HG02852 (cell line): Measurements from ENCODE around the gene SGTB.
"Not testable (repeated sequence)": the region's sequence is repeated elsewhere in the genome, so short reads cannot be mapped to it uniquely, and the experiment has no call there.

Source experiments
- ATAC-seq: cut with Tn5 transposase; IDR thresholded peaks from one replicate; pipeline ENCODE4 v1.9.1; 2021; ENCODE audit warnings: mild to moderate bottlenecking, moderate library complexity; ENCODE audit not compliant: unreplicated experiment

The SGTB gene

GRCh38 chr5:65674749-65675148 is 47.2 kb downstream of the SGTB start:
- no peak for ATAC-seq

DNA sequence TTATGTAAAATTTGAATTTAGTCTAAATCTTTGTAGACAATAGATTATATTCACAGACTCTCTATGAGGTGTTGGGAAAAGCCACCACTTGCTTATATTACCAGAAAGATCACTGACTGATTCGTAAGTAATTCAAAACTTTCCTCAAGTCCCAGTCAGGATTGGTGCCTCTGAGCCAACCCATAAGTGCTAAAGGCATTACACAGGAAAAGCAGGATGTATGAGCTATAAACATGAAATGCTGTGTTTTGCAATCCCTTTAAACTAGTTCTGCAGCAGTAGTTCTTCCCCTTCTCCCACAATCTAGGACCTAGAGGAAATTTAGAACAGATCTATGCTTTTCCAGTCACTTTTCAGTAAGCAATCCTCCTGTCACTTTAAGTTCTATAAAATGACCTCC is 49.1 kb downstream of the SGTB start:
- no peak for ATAC-seq

DNA sequence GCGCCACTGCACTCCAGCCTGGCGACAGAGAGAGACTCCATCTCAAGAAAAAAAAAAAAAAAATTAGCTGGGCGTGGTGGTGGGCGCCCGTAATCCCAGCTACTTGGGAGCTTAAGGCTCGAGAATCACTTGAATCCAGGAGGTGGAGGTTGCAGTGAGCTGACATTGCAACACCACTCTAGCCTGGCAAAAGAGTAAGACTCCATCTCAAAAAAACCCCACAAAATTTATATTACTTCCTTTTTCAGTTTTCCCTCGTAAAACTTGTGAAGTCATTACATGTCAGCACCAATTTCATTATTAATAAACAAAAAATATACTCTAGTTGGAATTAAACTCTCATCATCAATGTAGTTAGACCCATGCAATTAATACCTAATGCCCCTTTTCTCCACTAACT is 53.2 kb downstream of the SGTB start:
- ATAC-seq = no peak

- no peak for ATAC-seq
Observed at GRCh38 chr5:65663804-65664521, 57.9 kb downstream of the SGTB start.

- ATAC-seq = no peak
Observed at GRCh38 chr5:65654713-65655112, 67.2 kb downstream of the SGTB start.

DNA sequence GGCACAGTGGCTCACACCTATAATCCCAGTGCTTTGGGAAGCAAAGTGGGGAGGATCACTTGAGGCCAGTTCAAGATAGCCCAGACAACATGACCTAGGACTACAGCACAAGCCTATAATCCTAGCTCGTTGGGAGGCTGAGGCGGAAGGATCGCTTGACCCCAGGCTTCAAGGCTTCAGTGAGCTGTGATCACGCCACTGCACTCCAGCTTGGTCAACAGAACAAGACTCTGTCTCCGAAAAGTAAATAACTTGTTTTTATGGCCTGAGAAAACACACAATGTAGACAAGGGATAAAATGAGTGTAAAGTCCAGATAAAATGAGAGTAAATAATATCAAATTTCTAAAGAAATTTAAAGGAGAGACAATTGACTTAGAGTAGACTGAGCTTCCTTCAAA is 70.8 kb downstream of the SGTB start:
- no peak for ATAC-seq

DNA sequence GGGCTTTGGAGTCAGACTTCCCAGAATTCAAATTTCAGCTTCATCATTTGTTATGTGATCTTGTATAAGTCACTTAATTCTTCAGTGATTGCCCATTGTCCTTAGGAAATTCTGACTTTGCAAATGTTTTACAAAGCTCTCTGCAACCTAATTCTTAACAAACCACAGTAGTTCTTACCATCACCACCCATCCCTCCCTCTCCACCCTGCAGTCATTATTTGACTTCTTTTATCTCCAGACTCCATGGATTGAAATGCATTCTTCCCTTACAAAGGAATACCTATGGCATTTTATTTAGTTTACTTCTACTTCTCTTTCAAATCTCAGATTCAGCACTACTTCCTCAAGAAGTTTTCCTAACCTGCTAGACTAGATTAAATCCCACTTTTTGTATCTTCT is 74.0 kb downstream of the SGTB start:
- no peak for ATAC-seq

GRCh38 chr5:65646938-65647337 is 75.0 kb downstream of the SGTB start:
- no peak for ATAC-seq

GRCh38 chr5:65640240-65640639 is 81.7 kb downstream of the SGTB start:
- no peak for ATAC-seq

DNA sequence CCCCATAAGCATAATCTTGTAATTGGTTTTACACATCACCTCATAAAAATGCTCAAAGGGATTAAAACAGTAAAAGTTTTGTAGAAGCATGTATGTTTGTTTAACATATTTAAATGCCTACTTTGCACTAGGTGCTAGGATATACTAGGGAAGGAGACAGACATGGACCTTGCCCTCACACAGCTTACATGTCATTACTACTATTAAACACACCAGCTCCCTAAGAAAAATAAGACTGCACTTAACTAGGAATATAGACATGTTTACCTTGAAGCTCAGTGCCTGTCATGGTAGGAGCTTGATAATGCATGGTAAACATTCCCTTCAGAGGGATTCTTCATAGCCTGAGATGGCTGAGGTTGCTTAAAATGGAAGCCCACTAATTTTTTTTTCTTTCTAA is 90.9 kb downstream of the SGTB start:
- ATAC-seq = no peak

DNA sequence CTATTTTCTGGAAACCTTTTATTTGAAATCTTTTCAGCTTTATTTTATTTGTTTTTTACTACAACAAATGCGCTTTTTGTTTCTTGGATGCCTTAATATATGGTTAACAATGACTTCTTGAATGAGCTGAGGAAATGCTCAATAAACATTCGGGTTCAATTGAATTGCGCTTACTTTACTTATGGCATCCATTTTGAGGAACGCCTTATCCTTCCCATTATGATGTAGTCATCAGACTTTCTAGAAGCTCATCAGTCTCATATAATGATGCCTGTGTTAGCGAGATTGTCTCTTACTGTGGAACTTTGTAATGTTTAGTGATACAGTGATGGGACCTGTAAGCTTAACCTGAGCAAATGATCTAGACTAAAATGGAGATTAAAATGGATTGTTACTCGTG is 96.2 kb downstream of the SGTB start:
- ATAC-seq = no peak

DNA sequence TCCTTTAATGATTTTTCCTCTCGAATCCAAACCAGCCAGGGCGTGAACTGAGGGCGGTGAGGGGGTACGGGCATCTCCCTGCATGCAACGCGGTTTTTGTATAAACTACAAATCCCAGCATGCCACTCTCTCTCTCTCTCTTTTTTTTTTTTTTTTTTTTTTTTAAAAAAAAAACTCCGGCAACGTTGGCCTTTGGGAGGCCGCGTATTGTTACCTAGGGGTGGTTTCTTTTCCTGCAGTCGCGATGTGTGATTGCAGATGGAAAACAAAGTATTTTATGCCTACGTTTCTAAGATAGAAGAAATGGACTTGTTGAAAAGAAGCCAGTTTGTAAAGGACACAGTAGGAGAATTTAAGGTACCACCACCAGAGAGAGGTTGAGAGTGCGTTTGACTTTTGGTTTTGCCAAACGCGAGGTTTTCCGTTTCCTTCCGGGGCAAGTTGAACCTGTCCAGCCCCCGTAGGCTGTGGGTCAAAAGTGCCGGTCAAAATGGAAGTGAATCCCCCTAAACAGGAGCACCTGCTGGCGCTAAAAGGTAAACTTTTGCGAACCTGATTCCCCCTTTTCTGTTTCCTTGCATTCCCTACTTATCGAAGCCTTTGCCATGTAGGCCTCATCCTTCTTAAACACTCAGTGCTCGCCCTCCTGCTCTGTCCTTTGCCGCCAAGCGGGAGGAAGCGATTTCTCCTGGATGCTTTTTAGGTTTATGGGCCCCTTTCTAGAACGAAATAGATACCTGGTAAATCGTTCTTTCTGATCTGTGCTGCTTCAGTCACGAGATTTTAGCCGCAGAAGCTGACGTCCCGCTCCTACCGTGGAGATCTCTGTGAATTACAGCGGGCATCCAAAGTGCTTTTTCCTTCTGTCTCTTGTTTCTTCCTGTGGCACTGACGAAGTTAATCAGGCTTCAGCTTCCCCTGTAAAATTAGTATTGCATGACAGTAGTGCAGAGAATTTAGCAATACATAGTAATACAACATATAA is 97.0 kb downstream of the SGTB start, which contains the start of the genes SHLD3 and TRAPPC13:
SHLD3 (plus strand) TSS at position 457 of the 985 bp plus-strand sequence. CDS start 4,561 bp downstream, outside the sequence.
TRAPPC13 (plus strand) TSS at position 457 of the 985 bp plus-strand sequence; CDS start at position 491, 34 bp downstream.
- peak; percentile 72 for ATAC-seq

- ATAC-seq = peak; percentile 95
Observed at GRCh38 chr5:65624025-65624570, 97.8 kb downstream of the SGTB start, which contains the start of gene TRIM23. Gene TRIM23 (minus strand): TSS chr5:65624333. CDS start chr5:65624274, 59 bp downstream.

GRCh38 chr5:65623482-65623881 is 98.4 kb downstream of the SGTB start:
- no peak for ATAC-seq

DNA sequence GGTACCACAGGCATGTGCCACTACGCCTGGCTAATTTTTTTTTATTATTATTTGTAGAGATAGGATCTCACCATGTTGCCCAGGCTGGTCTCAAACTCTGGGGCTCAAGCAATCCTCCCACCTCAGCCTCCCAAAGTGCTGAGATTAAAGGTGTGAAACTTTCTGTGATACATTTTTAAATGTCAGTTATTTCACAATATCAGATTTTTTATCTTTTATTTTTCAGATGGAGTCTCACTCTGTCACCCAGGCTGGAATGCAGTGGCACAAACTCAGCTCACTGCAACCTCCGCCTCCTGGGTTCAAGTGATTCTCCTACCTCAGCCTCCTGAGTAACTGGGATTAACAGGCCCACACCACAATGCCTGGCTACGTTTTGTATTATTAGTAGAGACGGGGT is 99.9 kb downstream of the SGTB start:
- not testable (repeated sequence) for ATAC-seq

- ATAC-seq = no peak
Observed at GRCh38 chr5:65620021-65620420, 101.9 kb downstream of the SGTB start.
